Nephron progenitor cell (in vitro differentiated cells): ENCODE data around the gene BRCC3.
A peak's percentile ranks its signal among the peaks of the same experiment; 100 is the strongest.

Experiments used
- DNase-seq: peaks from one replicate; pipeline ENCODE4 v3.0.0; 2021
- H3K27ac Mint-ChIP-seq: 2 replicates; pipeline ENCODE4 v1.8.0; 2021; ENCODE audit warnings: mild to moderate bottlenecking, moderate library complexity, mixed read lengths
- H3K27me3 Mint-ChIP-seq: 2 replicates; pipeline ENCODE4 v1.8.0; 2021; ENCODE audit warnings: mild to moderate bottlenecking, low read depth, mixed read lengths; ENCODE audit not compliant: poor library complexity
- H3K36me3 Mint-ChIP-seq: 2 replicates; pipeline ENCODE4 v1.8.0; 2021; ENCODE audit warnings: low read depth, mixed read lengths
- H3K4me1 Mint-ChIP-seq: 2 replicates; pipeline ENCODE4 v1.8.0; 2021; ENCODE audit warnings: mixed read lengths
- H3K4me3 Mint-ChIP-seq: 2 replicates; pipeline ENCODE4 v1.8.0; 2021; ENCODE audit warnings: mild to moderate bottlenecking, moderate library complexity, mixed read lengths
- H3K9me3 Mint-ChIP-seq: 2 replicates; pipeline ENCODE4 v1.8.0; 2021; ENCODE audit warnings: mild to moderate bottlenecking, moderate library complexity, mixed read lengths
- TF ChIP-seq, protein P1 (sequence below): fragments of 200-600 bp; sonication (generic); IDR thresholded peaks from 2 replicates; pipeline ENCODE4 v1.5.0; 2021; ENCODE audit warnings: antibody characterized with exemption

BRCC3 gene

DNA sequence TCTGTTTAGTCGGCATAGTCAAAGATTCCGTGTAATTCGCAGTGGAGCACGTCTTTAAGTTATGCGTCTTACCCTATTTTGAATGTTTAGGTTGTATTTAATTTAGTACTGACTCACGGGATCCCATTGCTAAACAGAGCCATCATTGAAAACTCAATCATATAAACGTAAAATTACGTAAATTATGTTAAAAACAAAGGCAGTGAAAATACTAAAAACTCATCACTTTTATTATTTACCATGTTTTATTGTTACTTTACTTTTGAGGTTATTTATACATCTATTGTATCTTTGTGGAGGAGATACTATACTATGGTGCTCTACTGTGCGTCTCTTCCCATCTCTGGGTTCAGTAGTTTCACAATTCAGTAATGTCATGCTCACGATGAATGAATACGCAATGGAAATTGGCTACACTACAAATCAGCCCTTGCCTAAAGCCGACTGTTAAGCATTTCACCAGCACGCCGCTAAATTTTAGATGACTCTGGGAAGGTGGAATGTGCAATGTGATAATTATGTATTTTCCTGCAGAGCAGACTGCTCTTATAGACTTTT lies 43.7 kb upstream of the BRCC3 start:
- H3K4me1 Mint-ChIP-seq: peaks cover 12% of the 10 kb centered on the region
- peaks cover 49% of the 10 kb centered on the region for H3K9me3 Mint-ChIP-seq
- H3K27ac Mint-ChIP-seq: peak overlapping the region; percentile 98
- DNase-seq: no peak
- H3K36me3 Mint-ChIP-seq: peaks cover 11% of the 10 kb centered on the region
- H3K27me3 Mint-ChIP-seq: no peaks in the 10 kb centered on the region
- TF ChIP-seq, protein P1, sequence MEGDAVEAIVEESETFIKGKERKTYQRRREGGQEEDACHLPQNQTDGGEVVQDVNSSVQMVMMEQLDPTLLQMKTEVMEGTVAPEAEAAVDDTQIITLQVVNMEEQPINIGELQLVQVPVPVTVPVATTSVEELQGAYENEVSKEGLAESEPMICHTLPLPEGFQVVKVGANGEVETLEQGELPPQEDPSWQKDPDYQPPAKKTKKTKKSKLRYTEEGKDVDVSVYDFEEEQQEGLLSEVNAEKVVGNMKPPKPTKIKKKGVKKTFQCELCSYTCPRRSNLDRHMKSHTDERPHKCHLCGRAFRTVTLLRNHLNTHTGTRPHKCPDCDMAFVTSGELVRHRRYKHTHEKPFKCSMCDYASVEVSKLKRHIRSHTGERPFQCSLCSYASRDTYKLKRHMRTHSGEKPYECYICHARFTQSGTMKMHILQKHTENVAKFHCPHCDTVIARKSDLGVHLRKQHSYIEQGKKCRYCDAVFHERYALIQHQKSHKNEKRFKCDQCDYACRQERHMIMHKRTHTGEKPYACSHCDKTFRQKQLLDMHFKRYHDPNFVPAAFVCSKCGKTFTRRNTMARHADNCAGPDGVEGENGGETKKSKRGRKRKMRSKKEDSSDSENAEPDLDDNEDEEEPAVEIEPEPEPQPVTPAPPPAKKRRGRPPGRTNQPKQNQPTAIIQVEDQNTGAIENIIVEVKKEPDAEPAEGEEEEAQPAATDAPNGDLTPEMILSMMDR: no peak
- peak overlapping the region; percentile 88 for H3K4me3 Mint-ChIP-seq

DNA sequence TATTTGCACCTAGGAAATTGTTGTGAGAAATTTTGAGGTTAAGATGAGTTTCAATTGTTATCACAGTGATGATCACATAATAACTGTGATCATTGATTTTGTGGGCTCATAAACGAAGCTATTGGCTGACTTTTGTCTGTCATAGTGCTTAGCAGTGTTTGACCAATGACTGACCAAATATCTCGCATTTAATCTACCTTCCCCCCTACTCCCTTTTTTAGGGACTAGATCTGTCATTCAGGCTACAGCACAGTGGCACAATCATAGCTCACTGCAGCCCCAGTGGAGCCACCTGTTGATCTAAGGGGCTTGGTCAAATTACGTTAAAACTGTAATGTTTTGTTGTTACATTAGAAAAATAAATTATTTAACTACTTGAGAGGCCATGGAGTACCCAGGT lies 43.2 kb upstream of the BRCC3 start:
- H3K27me3 Mint-ChIP-seq: no peaks in the 10 kb centered on the region
- peaks cover 12% of the 10 kb centered on the region for H3K4me1 Mint-ChIP-seq
- TF ChIP-seq, protein P1: no peak
- H3K9me3 Mint-ChIP-seq: peaks cover 52% of the 10 kb centered on the region
- H3K36me3 Mint-ChIP-seq: peaks cover 12% of the 10 kb centered on the region
- peak overlapping the region; percentile 88 for H3K4me3 Mint-ChIP-seq
- H3K27ac Mint-ChIP-seq: peak overlapping the region; percentile 98
- DNase-seq: no peak

DNA sequence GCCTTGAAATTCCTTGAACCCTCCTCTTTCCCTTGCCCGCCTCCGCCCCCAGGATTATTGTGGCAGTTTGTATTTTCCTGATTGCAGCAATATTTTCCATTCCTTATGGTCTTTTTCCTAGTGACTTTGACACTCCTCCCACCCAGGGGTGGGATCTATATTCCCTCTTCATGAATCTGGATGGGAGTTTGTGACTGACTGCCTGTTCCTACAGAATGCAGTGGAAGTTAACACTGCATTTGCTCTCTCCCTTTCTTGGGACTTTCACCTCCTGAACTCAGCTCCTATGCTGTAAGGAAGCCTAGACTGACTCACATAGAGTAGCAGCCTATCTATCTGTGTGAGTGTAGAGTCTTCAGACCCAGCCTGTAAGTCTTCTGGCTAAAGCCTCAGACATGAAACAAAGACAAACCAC lies 42.4 kb upstream of the BRCC3 start:
- Mint-ChIP-seq H3K4me1 (peaks cover 12% of the 10 kb centered on the region), H3K4me3 (peak overlapping the region; percentile 88), H3K9me3 (peaks cover 57% of the 10 kb centered on the region), H3K36me3 (peaks cover 19% of the 10 kb centered on the region), H3K27ac (peak overlapping the region; percentile 24), H3K27me3 (no peaks in the 10 kb centered on the region)
- no peak for DNase-seq
- TF ChIP-seq, protein P1: no peak

DNA sequence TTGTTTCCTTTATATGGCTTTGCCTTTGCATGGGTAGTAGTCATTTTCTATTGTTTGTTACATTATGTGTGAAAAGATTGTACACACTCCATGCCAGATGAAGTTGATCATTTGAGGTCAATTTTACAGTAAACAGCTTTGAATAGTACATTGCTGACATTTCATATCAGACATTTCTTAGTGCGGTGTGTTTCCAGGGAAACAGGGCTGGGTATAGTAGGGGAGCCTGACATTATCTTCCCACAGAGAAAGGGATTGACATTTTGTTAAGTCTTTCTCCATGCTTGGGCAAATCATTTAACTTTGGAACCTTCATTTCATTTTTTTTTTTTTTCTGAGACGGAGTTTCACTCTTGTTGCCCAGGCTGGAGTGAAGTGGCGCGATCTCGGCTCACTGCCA lies 39.7 kb upstream of the BRCC3 start:
- Mint-ChIP-seq H3K9me3 (peaks cover 73% of the 10 kb centered on the region), H3K4me1 (peaks cover 12% of the 10 kb centered on the region), H3K27ac (no peak overlapping the region), H3K36me3 (peaks cover 47% of the 10 kb centered on the region), H3K27me3 (no peaks in the 10 kb centered on the region), H3K4me3 (no peak overlapping the region)
- TF ChIP-seq, protein P1: no peak
- no peak for DNase-seq

DNA sequence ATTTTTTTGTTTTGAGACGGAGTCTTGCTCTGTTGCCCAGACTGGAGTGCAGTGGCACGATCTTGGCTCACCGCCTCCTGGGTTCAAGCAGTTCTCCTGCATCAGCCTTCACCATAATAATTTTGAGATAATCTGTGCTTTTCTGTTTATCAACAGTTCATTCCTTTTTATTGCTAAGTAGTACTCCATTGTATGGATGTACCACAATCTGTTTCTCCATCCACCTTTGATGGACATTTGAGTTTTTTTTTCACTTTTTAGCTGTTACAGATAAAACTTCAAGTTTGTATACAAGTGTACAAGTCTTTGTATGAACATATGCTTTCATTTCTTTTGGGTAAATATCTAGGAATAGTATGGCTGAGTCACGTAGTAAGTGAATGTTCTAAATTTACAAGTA lies 35.6 kb upstream of the BRCC3 start:
- Mint-ChIP-seq H3K27ac (no peak overlapping the region), H3K36me3 (peaks cover 84% of the 10 kb centered on the region), H3K27me3 (no peaks in the 10 kb centered on the region), H3K4me1 (no peaks in the 10 kb centered on the region), H3K4me3 (no peak overlapping the region), H3K9me3 (peaks cover 84% of the 10 kb centered on the region)
- TF ChIP-seq, protein P1: no peak
- no peak for DNase-seq

DNA sequence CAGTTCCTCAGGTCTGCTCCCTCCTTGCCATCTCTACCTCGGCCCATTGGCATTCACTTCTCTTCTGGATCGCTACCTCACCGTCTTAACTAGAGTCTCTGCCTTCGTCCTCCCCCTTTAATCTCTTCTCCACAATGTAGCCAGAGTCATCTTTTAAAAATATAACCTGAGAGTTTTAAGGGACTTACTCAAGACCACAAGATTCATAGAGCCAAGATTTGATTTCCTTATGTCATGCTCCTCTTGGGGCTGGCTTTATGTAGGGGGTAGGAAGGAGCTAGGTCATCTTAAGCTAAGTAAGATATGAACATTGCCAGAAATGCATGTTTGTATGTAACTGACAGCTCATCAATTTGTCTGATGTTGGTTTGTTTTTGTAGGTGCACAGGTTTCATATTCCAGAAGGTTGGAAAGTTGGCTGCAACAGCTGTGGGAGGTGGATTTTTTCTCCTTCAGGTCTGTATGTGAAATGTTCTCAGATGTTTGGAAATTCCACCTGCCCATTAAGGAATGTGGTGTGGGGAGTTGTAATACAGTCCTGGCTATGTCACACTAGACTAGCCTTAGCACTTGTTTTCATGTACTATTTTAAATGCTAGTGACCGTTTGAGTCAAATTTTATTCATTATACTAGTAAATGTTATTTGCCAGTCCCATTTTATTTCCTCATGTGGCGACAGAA lies 25.0 kb upstream of the BRCC3 start:
- TF ChIP-seq, protein P1: no peak
- no peak overlapping the region for H3K4me3 Mint-ChIP-seq
- H3K36me3 Mint-ChIP-seq: peaks cover 21% of the 10 kb centered on the region
- peaks cover 4% of the 10 kb centered on the region for H3K4me1 Mint-ChIP-seq
- H3K9me3 Mint-ChIP-seq: peaks cover 47% of the 10 kb centered on the region
- peaks cover 5% of the 10 kb centered on the region for H3K27me3 Mint-ChIP-seq
- no peak overlapping the region for H3K27ac Mint-ChIP-seq
- DNase-seq: no peak
